SKM-1 (cell line): Measurements from ENCODE around the gene SPTB.

Experiments
- DNase-seq: peaks from one replicate; lab custom pipeline; 2025; ENCODE audit not compliant: unreplicated experiment; lab: John Stamatoyannopoulos, UW

The SPTB gene

GRCh38 chr14:64732536-64733120 lies 147.1 kb downstream of the SPTB start:
- DNase-seq, result no peak

GRCh38 chr14:64732066-64732465 lies 147.6 kb downstream of the SPTB start:
- DNase-seq, result no peak

GRCh38 chr14:64731141-64731581 lies 148.5 kb downstream of the SPTB start:
- no peak for DNase-seq

GRCh38 chr14:64730681-64731080 lies 149.0 kb downstream of the SPTB start:
- no peak for DNase-seq

- DNase-seq, result no peak
Measured at GRCh38 chr14:64730061-64730440, 149.7 kb downstream of the SPTB start.

GRCh38 chr14:64729386-64730060 lies 150.2 kb downstream of the SPTB start:
- DNase-seq, result no peak

GRCh38 chr14:64728856-64729255 lies 150.9 kb downstream of the SPTB start:
- no peak for DNase-seq

GRCh38 chr14:64728106-64728505 lies 151.6 kb downstream of the SPTB start:
- no peak for DNase-seq

- no peak for DNase-seq
Measured at GRCh38 chr14:64727551-64728071, 152.1 kb downstream of the SPTB start.

- no peak for DNase-seq
Measured at GRCh38 chr14:64726585-64726890, 153.2 kb downstream of the SPTB start.

- DNase-seq, result no peak
Measured at GRCh38 chr14:64725879-64726584, 153.7 kb downstream of the SPTB start.

- DNase-seq, result no peak
Measured at GRCh38 chr14:64725261-64725815, 154.4 kb downstream of the SPTB start.

GRCh38 chr14:64724578-64724930 lies 155.2 kb downstream of the SPTB start:
- DNase-seq, result no peak

GRCh38 chr14:64723691-64724577 lies 155.8 kb downstream of the SPTB start:
- DNase-seq, result no peak

- DNase-seq, result no peak
Measured at GRCh38 chr14:64722842-64723447, 156.8 kb downstream of the SPTB start.

GRCh38 chr14:64721899-64722298 lies 157.8 kb downstream of the SPTB start:
- DNase-seq, result no peak

GRCh38 chr14:64721391-64721791 lies 158.3 kb downstream of the SPTB start:
- no peak for DNase-seq

- no peak for DNase-seq
Measured at GRCh38 chr14:64720131-64720576, 159.6 kb downstream of the SPTB start.

GRCh38 chr14:64719601-64720000 lies 160.1 kb downstream of the SPTB start:
- DNase-seq, result no peak

- DNase-seq, result no peak
Measured at GRCh38 chr14:64718762-64719161, 160.9 kb downstream of the SPTB start.

- DNase-seq, result no peak
Measured at GRCh38 chr14:64717870-64718269, 161.8 kb downstream of the SPTB start.
